Vagina (tissue), 2 donors: Measurements from ENCODE around the gene NPEPPS.

Experiments used
- CTCF ChIP-seq, 3 experiments: fragments of 450-650 bp in 2 of 3; fragments of 200-600 bp in 1 of 3; sonication (generic) in 1 of 3; IDR thresholded peaks; one replicate each; pipeline ENCODE4 v1.5.1; 2017 to 2019; ENCODE audit warnings: antibody characterized with exemption in 3 of 3, mild to moderate bottlenecking in 2 of 3, moderate library complexity in 2 of 3
- POLR2A ChIP-seq, 2 donors: fragments of 450-650 bp; IDR thresholded peaks; one replicate each; pipeline ENCODE4 v1.6.1; 2017; ENCODE audit warnings: antibody characterized with exemption in 2 of 2, mild to moderate bottlenecking in 2 of 2, moderate library complexity in 2 of 2
- POLR2AphosphoS5 ChIP-seq, 2 donors: sonication (generic); formaldehyde crosslinking; IDR thresholded peaks; one replicate each; pipeline ENCODE4 v1.9.0; 2017; ENCODE audit warnings: antibody characterized with exemption in 2 of 2, mild to moderate bottlenecking in 2 of 2, low read depth in 1 of 2; ENCODE audit not compliant: insufficient read depth in 1 of 2

- TF ChIP-seq POLR2A (IDR thresholded peaks at IDR 0.05) (no peak), CTCF (IDR thresholded peaks at IDR 0.05) (no peak), POLR2AphosphoS5 (IDR thresholded peaks at IDR 0.05; ENCODE audit: insufficient read depth in 1 of 2, low read depth in 1 of 2) (no peak)
These were observed 104.8 kb downstream of the NPEPPS start for GRCh38 chr17:47635734-47636133.
